ENCODE measurements around the gene SMYD5. TPM values are rescaled to one million over a fixed set of nuclear protein-coding genes. Genes with fewer than 3 reads are reported as not detected.
A peak's percentile ranks its signal among the peaks of the same experiment; 100 is the strongest.

The SMYD5 gene
- total RNA-seq, 1 donor from 2014 or later: 28.4 TPM

GRCh38 chr2:73239776-73240175, 25.7 kb downstream of the SMYD5 start:
- DNase-seq: no peak

GRCh38 chr2:73243884-73244570, 30.0 kb downstream of the SMYD5 start:
- DNase-seq: no peak

GRCh38 chr2:73244580-73244979, 30.5 kb downstream of the SMYD5 start:
- DNase-seq: no peak

- DNase-seq: no peak
Measured at GRCh38 chr2:73246850-73247249, 32.8 kb downstream of the SMYD5 start.

- no peak for DNase-seq
Measured at GRCh38 chr2:73249636-73250035, 35.6 kb downstream of the SMYD5 start.

GRCh38 chr2:73250872-73251846, 37.1 kb downstream of the SMYD5 start:
- DNase-seq: peak; percentile 23

- no peak for DNase-seq
Measured at GRCh38 chr2:73252238-73253027, 38.4 kb downstream of the SMYD5 start.

- DNase-seq: no peak
Measured at GRCh38 chr2:73253400-73253799, 39.4 kb downstream of the SMYD5 start.

- no peak for DNase-seq
Measured at GRCh38 chr2:73253901-73254300, 39.9 kb downstream of the SMYD5 start.

- DNase-seq: no peak
Measured at GRCh38 chr2:73254343-73255006, 40.4 kb downstream of the SMYD5 start.

GRCh38 chr2:73255007-73255644, 41.1 kb downstream of the SMYD5 start:
- DNase-seq: no peak

GRCh38 chr2:73255907-73256617, 42.0 kb downstream of the SMYD5 start:
- DNase-seq: no peak

- no peak for DNase-seq
Measured at GRCh38 chr2:73256618-73256922, 42.5 kb downstream of the SMYD5 start.

GRCh38 chr2:73257021-73257420, 43.0 kb downstream of the SMYD5 start:
- DNase-seq: no peak

GRCh38 chr2:73257425-73258125, 43.5 kb downstream of the SMYD5 start:
- no peak for DNase-seq

GRCh38 chr2:73258186-73258912, 44.3 kb downstream of the SMYD5 start:
- DNase-seq: no peak

GRCh38 chr2:73258913-73259215, 44.8 kb downstream of the SMYD5 start:
- no peak for DNase-seq

GRCh38 chr2:73259276-73259675, 45.2 kb downstream of the SMYD5 start:
- no peak for DNase-seq

GRCh38 chr2:73259704-73260337, 45.8 kb downstream of the SMYD5 start:
- DNase-seq: no peak

All from tongue (tissue), 2 donors.